Endodermal cell (in vitro differentiated cells): ENCODE data around the gene APCDD1. TPM values are rescaled to one million over a fixed set of nuclear protein-coding genes. Genes with fewer than 3 reads are reported as not detected.
"Not testable (repeated sequence)": the region's sequence is repeated elsewhere in the genome, so short reads cannot be mapped to it uniquely, and the experiment has no call there.

ENCODE experiments used
- DNase-seq: peaks from one replicate; pipeline ENCODE4 v3.0.0-alpha.2; 2017
- H3K27ac ChIP-seq: 2 replicates; pipeline ENCODE4 v1.5.1; 2013; ENCODE audit warnings: mild to moderate bottlenecking, low read depth, low read length, moderate library complexity
- H3K27me3 ChIP-seq: 2 replicates; pipeline ENCODE4 v1.6.1; 2013; ENCODE audit warnings: mild to moderate bottlenecking, low read length, moderate library complexity; ENCODE audit not compliant: insufficient read depth, control insufficient read depth, poor library complexity, severe bottlenecking
- H3K36me3 ChIP-seq: 2 replicates; pipeline ENCODE4 v1.7.0; 2013; ENCODE audit warnings: mild to moderate bottlenecking, low read length, moderate library complexity; ENCODE audit not compliant: control insufficient read depth, insufficient read depth
- H3K4me1 ChIP-seq: one replicate; pipeline ENCODE4 v1.7.0; 2013; ENCODE audit warnings: low read length; ENCODE audit not compliant: control insufficient read depth, insufficient read depth
- H3K4me3 ChIP-seq: 2 replicates; pipeline ENCODE4 v1.5.1; 2013; ENCODE audit warnings: mild to moderate bottlenecking, low read length, moderate library complexity
- H3K9ac ChIP-seq: 2 replicates; pipeline ENCODE4 v1.6.1; 2013; ENCODE audit warnings: mild to moderate bottlenecking, low read length, moderate library complexity; ENCODE audit not compliant: poor library complexity, severe bottlenecking; ENCODE audit errors: extremely low read depth
- H3K9me3 ChIP-seq: 2 replicates; pipeline ENCODE4 v1.6.1; 2013; ENCODE audit warnings: mild to moderate bottlenecking, low read length, moderate library complexity; ENCODE audit not compliant: control insufficient read depth
- H3K27ac Mint-ChIP-seq: 2 replicates; pipeline ENCODE4 v1.8.0; 2020; ENCODE audit warnings: mixed read lengths
- H3K27me3 Mint-ChIP-seq: 2 replicates; pipeline ENCODE4 v1.8.0; 2021; ENCODE audit warnings: mild to moderate bottlenecking, mixed read lengths; ENCODE audit not compliant: insufficient read depth
- H3K36me3 Mint-ChIP-seq: 2 replicates; pipeline ENCODE4 v1.8.0; 2020; ENCODE audit warnings: low read depth, mixed read lengths
- H3K4me1 Mint-ChIP-seq: 2 replicates; pipeline ENCODE4 v1.8.0; 2020; ENCODE audit warnings: mixed read lengths
- H3K4me3 Mint-ChIP-seq: 2 replicates; pipeline ENCODE4 v1.8.0; 2020; ENCODE audit warnings: mild to moderate bottlenecking, moderate library complexity, mixed read lengths
- H3K9me3 Mint-ChIP-seq: 2 replicates; pipeline ENCODE4 v1.8.0; 2020; ENCODE audit warnings: mild to moderate bottlenecking, mixed read lengths
- CTCF ChIP-seq: fragments of 200-600 bp; sonication (generic); conservative IDR thresholded peaks from 2 replicates; pipeline ENCODE4 v1.5.0; 2021; ENCODE audit warnings: antibody characterized with exemption, mild to moderate bottlenecking
- WGBS, 2 experiments: methylation state at CpG; one replicate each; pipeline versions ENCODE4 v1.1.5 to v1.1.7; 2013; ENCODE audit warnings: missing lambda C conversion rate in 2 of 2, mixed read lengths in 1 of 2; ENCODE audit not compliant: insufficient coverage in 1 of 2, insufficient read length in 1 of 2; 5-methylcytosine and 5-hydroxymethylcytosine counted together
- total RNA-seq, 2 donors: library from RNA; stranded (reverse); fragmentation: NEBNext Ultra II Directional in 1 of 2; extraction: Animal tissue kit (Norgen Biotek cat#: 25700) in 1 of 2; gene quantifications; 2 replicates in 1 of 2; 3 replicates in 1 of 2; pipeline ENCODE4 v1.2.1, GENCODE V29; 2021

Gene APCDD1
- total RNA-seq, 2 donors from 2014 or later = 6.5 to 9.0 TPM

DNA sequence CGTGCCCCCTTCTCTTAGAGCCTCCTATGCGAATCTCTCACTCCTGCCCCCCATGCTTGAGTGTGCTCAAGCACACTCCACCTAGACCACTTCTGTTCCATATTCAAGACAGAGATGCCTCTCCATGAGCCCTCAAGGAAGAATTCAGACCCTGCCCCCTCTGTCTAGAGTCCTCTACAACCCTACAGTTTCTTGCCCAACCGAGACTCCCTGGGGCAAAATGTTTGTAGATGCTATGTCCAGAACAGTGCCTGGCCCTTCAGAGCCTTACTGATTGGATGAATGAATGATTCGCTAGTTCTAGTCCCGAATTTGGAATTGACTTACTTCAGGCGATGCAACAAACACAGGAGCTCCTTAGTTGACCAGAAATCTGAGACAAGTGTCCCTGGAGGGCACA is 8.7 kb downstream of the APCDD1 start:
- WGBS, 2 experiments = 94 to 100% methylated on average over 4 to 6 of the region's 6 CpGs
- no peaks in the 10 kb centered on the region for H3K9me3 ChIP-seq
- Mint-ChIP-seq H3K9me3 (no peaks in the 10 kb centered on the region), H3K27me3 (no peaks in the 10 kb centered on the region), H3K4me3 (no peak overlapping the region), H3K27ac (no peak overlapping the region), H3K36me3 (no peaks in the 10 kb centered on the region), H3K4me1 (peaks cover 6% of the 10 kb centered on the region)
- H3K27me3 ChIP-seq = no peaks in the 10 kb centered on the region
- no peak for DNase-seq
- H3K9ac ChIP-seq = no peak overlapping the region
- TF ChIP-seq CTCF = no peak
- H3K4me1 ChIP-seq = no peaks in the 10 kb centered on the region
- H3K27ac ChIP-seq = no peak overlapping the region
- H3K4me3 ChIP-seq = no peak overlapping the region
- H3K36me3 ChIP-seq = no peaks in the 10 kb centered on the region

DNA sequence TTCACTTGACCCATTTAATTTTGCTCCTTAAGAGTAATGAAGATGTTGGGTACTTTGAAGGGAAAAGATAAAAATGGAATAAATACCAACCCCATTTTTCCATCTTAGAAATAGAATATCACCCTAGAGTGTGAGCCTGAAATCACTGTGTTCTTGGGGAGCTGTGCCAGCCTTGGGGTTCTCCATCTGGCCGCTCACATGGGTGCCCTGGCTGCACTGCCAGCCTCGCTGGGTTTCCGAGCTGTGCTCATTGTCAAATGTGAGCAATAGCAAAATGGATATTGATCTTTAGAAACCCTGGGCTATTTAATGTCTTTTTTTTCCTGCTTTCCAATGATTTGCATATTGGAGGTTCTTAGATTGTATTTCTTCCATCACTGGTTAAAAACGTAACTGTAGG is 9.3 kb downstream of the APCDD1 start:
- Histone ChIP-seq H3K4me1 (no peaks in the 10 kb centered on the region), H3K9ac (no peak overlapping the region), H3K36me3 (peaks cover 1% of the 10 kb centered on the region), H3K27ac (no peak overlapping the region), H3K27me3 (no peaks in the 10 kb centered on the region), H3K4me3 (no peak overlapping the region), H3K9me3 (no peaks in the 10 kb centered on the region)
- Mint-ChIP-seq H3K36me3 (no peaks in the 10 kb centered on the region), H3K4me1 (peaks cover 13% of the 10 kb centered on the region), H3K9me3 (no peaks in the 10 kb centered on the region), H3K27ac (no peak overlapping the region), H3K27me3 (no peaks in the 10 kb centered on the region), H3K4me3 (no peak overlapping the region)
- no peak for TF ChIP-seq CTCF
- 90 to 91% methylated on average over 3 to 4 of the region's 4 CpGs for whole genome bisulfite sequencing, 2 experiments
- DNase-seq = no peak

- H3K27ac ChIP-seq, H3K4me3 Mint-ChIP-seq, H3K27me3 ChIP-seq, DNase-seq, H3K27ac Mint-ChIP-seq, H3K9ac ChIP-seq, H3K9me3 ChIP-seq, H3K4me3 ChIP-seq, H3K36me3 ChIP-seq, H3K4me1 ChIP-seq, H3K27me3 Mint-ChIP-seq, H3K9me3 Mint-ChIP-seq, H3K36me3 Mint-ChIP-seq: not testable (repeated sequence)
- peaks cover 17% of the 10 kb centered on the region for H3K4me1 Mint-ChIP-seq
- WGBS, 2 experiments = 98 to 100% methylated on average over 2 of the region's 2 CpGs
Measured at GRCh38 chr18:10464161-10464648, 9.8 kb downstream of the APCDD1 start.
